Right lobe of liver (tissue), 4 donors: ENCODE results near the gene ENTPD8.

Source experiments
- CTCF ChIP-seq, 4 donors: fragments of 200-600 bp in 3 of 4; fragments of 450-650 bp in 1 of 4; IDR thresholded peaks; one replicate each; pipeline versions ENCODE4 v1.5.1 to v1.8.0; 2016 to 2022; ENCODE audit warnings: antibody characterized with exemption in 4 of 4, mild to moderate bottlenecking in 2 of 4
- POLR2A ChIP-seq: fragments of 450-650 bp; IDR thresholded peaks from one replicate; pipeline ENCODE4 v1.6.1; 2017; ENCODE audit warnings: antibody characterized with exemption, mild to moderate bottlenecking
- donor health status: DM: no; HTN: no; CAD: no.
- donor health status: DM: no; HTN: no; CAD: no.
- donor health status: DM: no; HTN: yes; CAD: no.

GRCh38 chr9:137478962-137479861 is 38.1 kb upstream of the ENTPD8 start:
- TF ChIP-seq CTCF (IDR thresholded peaks at IDR 0.05) (no peak), POLR2A (no peak)
